GM12865 (cell line): ENCODE data around the gene CASP10.

Experiments
- DNase-seq: peaks from one replicate; pipeline ENCODE4 v3.0.0; 2010; ENCODE audit warnings: low read depth
- H3K4me3 ChIP-seq: 2 replicates; pipeline ENCODE4 v1.5.1; 2011; ENCODE audit warnings: mild to moderate bottlenecking, low read depth, low read length, control low read depth
- CTCF ChIP-seq: IDR thresholded peaks from 2 replicates; pipeline ENCODE4 v1.5.1; 2011; ENCODE audit warnings: low read length, control low read depth, low read depth, inconsistent platforms; ENCODE audit not compliant: insufficient read depth; ENCODE audit errors: missing control alignments

CASP10 gene

GRCh38 chr2:201261471-201261870 is 78.5 kb downstream of the CASP10 start:
- no peak overlapping the region for H3K4me3 ChIP-seq
- TF ChIP-seq CTCF, result no peak
- DNase-seq, result peak; percentile 22

- H3K4me3 ChIP-seq, result no peak overlapping the region
- DNase-seq, result no peak
Measured at GRCh38 chr2:201261906-201262305, 79.0 kb downstream of the CASP10 start.

GRCh38 chr2:201262718-201263117 is 79.8 kb downstream of the CASP10 start:
- DNase-seq, result no peak
- no peak for TF ChIP-seq CTCF
- H3K4me3 ChIP-seq, result no peak overlapping the region

More at GRCh38 chr2:201261906-201262305, 79.0 kb downstream of the CASP10 start:
- no peak for TF ChIP-seq CTCF

- H3K4me3 ChIP-seq, result no peak overlapping the region
- peak; percentile 32 for DNase-seq
- TF ChIP-seq CTCF, result no peak
Measured at GRCh38 chr2:201263779-201264178, 80.8 kb downstream of the CASP10 start.

GRCh38 chr2:201264472-201265173 is 81.7 kb downstream of the CASP10 start:
- H3K4me3 ChIP-seq, result no peak overlapping the region
- no peak for DNase-seq
- no peak for TF ChIP-seq CTCF

GRCh38 chr2:201266629-201267028 is 83.7 kb downstream of the CASP10 start:
- TF ChIP-seq CTCF, result no peak
- DNase-seq, result no peak
- no peak overlapping the region for H3K4me3 ChIP-seq

- no peak overlapping the region for H3K4me3 ChIP-seq
- DNase-seq, result no peak
- TF ChIP-seq CTCF, result no peak
Measured at GRCh38 chr2:201267278-201268030, 84.5 kb downstream of the CASP10 start.
